ENCODE measurements around the gene RIMKLA. TPM values are rescaled to one million over a fixed set of nuclear protein-coding genes. Genes with fewer than 3 reads are reported as not detected.

The RIMKLA gene
- total and polyA plus RNA-seq, 10 of the 15 experiments (the other 5 are each of a cell fraction or from before 2014, with no cell fraction given): 0.01 to 0.52 (median 0.08) TPM

- no peak for TF ChIP-seq NKRF (conservative IDR thresholded peaks at IDR 0.05)
Observed at GRCh38 chr1:42359466-42359865, 21.1 kb upstream of the RIMKLA start (continued).

- no peak for DNase-seq (ENCODE audit: low read depth, low spot score)
- no peaks in the 10 kb centered on the region for H3K36me3 ChIP-seq (ENCODE audit: control insufficient read depth in 2 of 2, insufficient read depth in 2 of 2, low read length in 1 of 2)
- no peak overlapping the region for H3K9ac ChIP-seq (ENCODE audit: control insufficient read depth, insufficient read depth, low read length)
- H3K27ac ChIP-seq (ENCODE audit: control insufficient read depth, insufficient read depth): no peak overlapping the region
- no peak overlapping the region for H3K4me3 ChIP-seq
- 53% methylated on average over 6 of the region's 6 CpGs for WGBS (ENCODE audit: insufficient coverage, insufficient replicate concordance, low lambda C conversion rate, missing lambda C conversion rate)
- in situ Hi-C loops (cut with MboI): no loop called here
- ChIA-PET POLR2A (no interaction called here), CTCF (no interaction called here), RAD21 (ENCODE audit: unreplicated experiment) (no interaction called here), SMC1A (ENCODE audit: uncharacterized antibody, unreplicated experiment) (no interaction called here)
- intact Hi-C loops (cut with micrococcal nuclease; ENCODE audit: unreplicated experiment): loop anchor here (10.0 kb wide), 1 partner anchor 211 kb away; no protein-coding TSS in a partner anchor
- no peaks in the 10 kb centered on the region for H3K79me2 ChIP-seq (ENCODE audit: control insufficient read depth, insufficient read depth, low read length)
- no peak overlapping the region for H3K4me2 ChIP-seq (ENCODE audit: control insufficient read depth, insufficient read depth)
- no peaks in the 10 kb centered on the region for H3K27me3 ChIP-seq (replicated peaks in 1 of 2; ENCODE audit: control insufficient read depth in 2 of 2, insufficient read depth in 2 of 2, low read length in 1 of 2)
- H3K4me1 ChIP-seq (ENCODE audit: control insufficient read depth, insufficient read depth, low read length): peaks cover 5% of the 10 kb centered on the region
- no TSS peak for BruUV-seq (replicated peaks)
- TF ChIP-seq ESRRA (IDR thresholded peaks at IDR 0.05; ENCODE audit: low read length): no peak
- TF ChIP-seq RBBP5 (conservative IDR thresholded peaks at IDR 0.05): no peak
- no peak for TF ChIP-seq STAT3 (IDR thresholded peaks at IDR 0.05; ENCODE audit: low read depth, low read length)
- TF ChIP-seq BCLAF1 (IDR thresholded peaks at IDR 0.05): no peak
- TF ChIP-seq ETV6 (conservative IDR thresholded peaks at IDR 0.05 in 1 of 2, IDR thresholded peaks at IDR 0.05 in 1 of 2; ENCODE audit: borderline replicate concordance in 1 of 2, low read depth in 1 of 2): no peak
- H3K9me3 ChIP-seq (replicated peaks; ENCODE audit: control insufficient read depth, insufficient read depth, low read length): no peaks in the 10 kb centered on the region
- FAIRE-seq: no peak
- no peaks in the 10 kb centered on the region for H4K20me1 ChIP-seq (ENCODE audit: control insufficient read depth, insufficient read depth)
- H2AFZ ChIP-seq (ENCODE audit: control insufficient read depth, low read depth, low read length): no peak overlapping the region
- ATAC-seq: no peak
Observed at GRCh38 chr1:42364089-42364488, 16.5 kb upstream of the RIMKLA start.

Data from GM12878 (cell line).